Measurements from ENCODE around the gene GOLGA6C.
"Not testable (repeated sequence)": the region's sequence is repeated elsewhere in the genome, so short reads cannot be mapped to it uniquely, and the experiment has no call there.

Gene GOLGA6C

GRCh38 chr15:75233504-75234190 lies 24.5 kb upstream of the GOLGA6C start:
- Histone ChIP-seq H3K27me3 (ENCODE audit: control insufficient read depth, insufficient read depth, low read length) (no peaks in the 10 kb centered on the region), H3K36me3 (ENCODE audit: control insufficient read depth, insufficient read depth, low read length) (no peaks in the 10 kb centered on the region), H3K27ac (ENCODE audit: low read length) (no peak overlapping the region), H3K4me3 (ENCODE audit: low read length) (no peak overlapping the region), H3K4me1 (ENCODE audit: control insufficient read depth, insufficient read depth, low read length) (no peaks in the 10 kb centered on the region; the same call in 1 of the 2 replicates), H3K9me3 (ENCODE audit: control insufficient read depth, insufficient read depth, low read length) (no peaks in the 10 kb centered on the region)
- WGBS (ENCODE audit: insufficient coverage, insufficient read length) = no CpG with 5 or more reads among the region's 14 CpGs
- no peak for DNase-seq (ENCODE audit: low read depth, low spot score)

DNA sequence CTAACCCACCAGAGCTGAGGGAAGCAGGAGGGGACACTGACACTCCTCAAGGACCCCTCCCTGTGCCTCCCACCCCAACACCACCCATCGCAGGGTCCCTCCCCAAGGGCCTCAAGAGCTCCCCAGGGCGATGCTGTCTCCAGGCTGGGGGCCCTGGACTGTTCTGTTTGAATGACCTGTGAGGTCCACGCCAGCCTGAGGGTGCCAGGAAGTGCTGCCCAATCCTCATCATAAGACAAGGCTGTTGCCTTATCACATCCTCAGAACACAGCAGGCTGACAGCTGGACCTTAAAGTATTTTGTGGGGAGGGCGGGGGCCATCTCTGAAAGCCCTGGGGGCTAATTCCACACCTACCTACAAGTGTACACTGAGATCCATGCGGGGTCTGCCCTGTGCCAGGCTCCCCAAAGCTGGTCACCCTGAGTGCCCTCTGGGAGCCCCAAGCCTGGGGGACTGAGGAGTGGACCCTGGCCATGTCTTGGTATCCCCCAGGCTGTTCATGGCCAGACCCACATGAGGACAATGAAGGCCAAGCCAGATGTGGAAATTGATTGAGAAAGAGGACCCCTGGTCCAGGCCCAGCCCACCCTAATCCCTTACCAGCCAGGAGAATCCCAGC lies 23.8 kb upstream of the GOLGA6C start:
- Histone ChIP-seq H3K4me3 (ENCODE audit: low read length) (no peak overlapping the region), H3K36me3 (ENCODE audit: control insufficient read depth, insufficient read depth, low read length) (no peaks in the 10 kb centered on the region), H3K9me3 (ENCODE audit: control insufficient read depth, insufficient read depth, low read length) (no peaks in the 10 kb centered on the region), H3K4me1 (ENCODE audit: control insufficient read depth, insufficient read depth, low read length) (no peaks in the 10 kb centered on the region; the same call in 1 of the 2 replicates), H3K27ac (ENCODE audit: low read length) (no peak overlapping the region), H3K27me3 (ENCODE audit: control insufficient read depth, insufficient read depth, low read length) (no peaks in the 10 kb centered on the region)
- WGBS (ENCODE audit: insufficient coverage, insufficient read length) = no CpG with 5 or more reads among the region's 5 CpGs
- no peak for DNase-seq (ENCODE audit: low read depth, low spot score)

DNA sequence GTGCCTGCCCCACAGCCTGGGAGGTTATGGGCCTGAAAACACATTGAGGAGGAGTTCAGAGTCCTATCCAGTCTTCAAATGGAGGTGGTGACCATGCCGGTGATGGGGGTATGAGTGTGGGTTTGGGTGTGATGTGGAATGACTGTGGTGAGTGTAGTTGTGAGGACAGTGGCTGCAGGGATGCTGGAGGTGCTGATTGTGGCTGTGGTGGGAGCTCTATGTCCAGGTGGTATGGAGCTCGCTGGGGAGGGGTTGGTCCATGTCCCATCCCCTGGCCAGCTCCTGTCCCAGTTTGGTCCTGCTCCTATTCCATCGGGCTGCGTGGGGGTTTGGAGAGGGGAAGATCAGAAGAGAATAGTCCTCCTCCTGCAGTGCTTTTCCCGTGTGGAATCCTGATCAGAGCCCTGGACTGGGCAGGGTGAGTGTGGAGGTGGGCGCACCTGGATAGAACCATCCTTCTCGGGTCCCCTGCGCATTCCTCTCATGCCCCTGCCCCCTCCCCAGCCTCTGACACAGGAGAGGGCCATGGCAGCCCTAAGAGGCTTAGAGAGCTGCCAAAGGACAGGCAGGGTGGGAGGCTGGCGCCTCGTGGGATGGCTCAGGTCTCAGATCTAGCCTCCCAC lies 23.0 kb upstream of the GOLGA6C start:
- no peaks in the 10 kb centered on the region for H3K36me3 ChIP-seq (ENCODE audit: control insufficient read depth, insufficient read depth, low read length)
- no peaks in the 10 kb centered on the region for H3K27me3 ChIP-seq (ENCODE audit: control insufficient read depth, insufficient read depth, low read length)
- H3K4me1 ChIP-seq (ENCODE audit: control insufficient read depth, insufficient read depth, low read length) = no peaks in the 10 kb centered on the region; the same call in 1 of the 2 replicates
- no peak for DNase-seq (ENCODE audit: low read depth, low spot score)
- no peak overlapping the region for H3K4me3 ChIP-seq (ENCODE audit: low read length)
- WGBS (ENCODE audit: insufficient coverage, insufficient read length) = no CpG with 5 or more reads among the region's 10 CpGs
- no peaks in the 10 kb centered on the region for H3K9me3 ChIP-seq (ENCODE audit: control insufficient read depth, insufficient read depth, low read length)
- no peak overlapping the region for H3K27ac ChIP-seq (ENCODE audit: low read length)

- DNase-seq (ENCODE audit: low read depth, low spot score) = no peak
- H3K4me3 ChIP-seq (ENCODE audit: low read length) = no peak overlapping the region
- H3K27me3 ChIP-seq (ENCODE audit: control insufficient read depth, insufficient read depth, low read length) = no peaks in the 10 kb centered on the region
- no peaks in the 10 kb centered on the region for H3K36me3 ChIP-seq (ENCODE audit: control insufficient read depth, insufficient read depth, low read length)
- no peak overlapping the region for H3K27ac ChIP-seq (ENCODE audit: low read length)
- H3K9me3 ChIP-seq (ENCODE audit: control insufficient read depth, insufficient read depth, low read length) = no peaks in the 10 kb centered on the region
- no peaks in the 10 kb centered on the region; the same call in 1 of the 2 replicates for H3K4me1 ChIP-seq (ENCODE audit: control insufficient read depth, insufficient read depth, low read length)
- WGBS (ENCODE audit: insufficient coverage, insufficient read length) = no CpG with 5 or more reads among the region's 11 CpGs
Measured at GRCh38 chr15:75235760-75236729, 22.1 kb upstream of the GOLGA6C start.

DNA sequence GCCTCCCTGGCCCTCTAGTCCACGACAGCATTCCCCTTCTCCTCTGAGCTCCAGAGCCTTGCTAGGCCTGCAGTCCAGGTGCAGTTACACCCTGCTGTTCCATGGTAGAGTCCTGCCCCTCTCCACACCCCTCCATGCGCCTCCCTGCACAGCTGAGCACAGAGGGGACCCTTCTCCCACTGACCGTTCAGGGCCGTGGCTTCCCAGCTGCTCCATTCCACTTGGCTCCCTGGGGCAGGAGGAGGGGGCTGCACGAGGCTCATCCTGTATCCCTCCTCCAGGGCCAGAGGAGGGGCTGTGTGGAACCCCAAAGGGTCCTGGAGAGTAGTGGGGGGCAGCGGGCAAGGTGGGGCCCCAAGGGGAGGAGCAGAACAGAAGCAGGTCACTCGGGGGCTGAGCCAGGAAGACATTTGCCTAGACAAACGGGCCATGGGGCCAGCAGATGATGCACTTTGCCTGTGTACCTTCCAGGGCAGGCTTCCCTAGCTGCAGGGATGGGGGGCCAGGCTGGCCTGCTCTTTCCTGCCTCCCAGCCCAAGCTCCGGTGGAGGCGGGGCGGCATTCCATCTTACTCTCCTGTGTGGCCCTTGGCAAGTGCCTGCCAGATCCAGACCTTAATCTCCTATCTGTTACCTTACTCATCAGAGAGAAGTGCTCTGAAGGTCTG lies 20.7 kb upstream of the GOLGA6C start:
- H3K27me3 ChIP-seq (ENCODE audit: control insufficient read depth, insufficient read depth, low read length) = no peaks in the 10 kb centered on the region
- DNase-seq (ENCODE audit: low read depth, low spot score) = no peak

DNA sequence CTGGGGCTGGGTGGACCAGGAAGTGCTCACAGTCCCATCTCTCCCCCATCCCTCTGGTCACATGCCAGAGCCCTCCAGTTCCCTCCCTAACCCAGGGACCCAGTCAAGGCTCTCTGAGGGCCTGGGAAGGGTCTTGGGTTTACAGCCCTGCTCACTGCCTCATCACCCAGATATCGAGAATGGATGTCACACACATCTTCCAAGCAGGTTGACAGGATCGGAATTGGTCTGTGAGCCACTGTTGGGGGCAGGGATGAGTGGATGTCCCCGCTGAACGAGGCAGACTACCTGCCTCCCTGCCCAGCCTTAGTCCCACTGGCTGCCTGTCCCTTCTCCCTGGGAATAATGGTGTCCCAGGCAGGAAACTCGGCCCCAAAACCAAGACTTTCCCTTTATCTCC lies 20.0 kb upstream of the GOLGA6C start:
- Histone ChIP-seq H3K27ac (ENCODE audit: low read length) (no peak overlapping the region), H3K27me3 (ENCODE audit: control insufficient read depth, insufficient read depth, low read length) (no peaks in the 10 kb centered on the region), H3K36me3 (ENCODE audit: control insufficient read depth, insufficient read depth, low read length) (no peaks in the 10 kb centered on the region), H3K4me1 (ENCODE audit: control insufficient read depth, insufficient read depth, low read length) (no peaks in the 10 kb centered on the region; the same call in 1 of the 2 replicates), H3K9me3 (ENCODE audit: control insufficient read depth, insufficient read depth, low read length) (no peaks in the 10 kb centered on the region), H3K4me3 (ENCODE audit: low read length) (no peak overlapping the region)
- no CpG with 5 or more reads among the region's 5 CpGs for WGBS (ENCODE audit: insufficient coverage, insufficient read length)
- no peak for DNase-seq (ENCODE audit: low read depth, low spot score)

More for the DNA sequence above, 20.7 kb upstream of the GOLGA6C start:
- Histone ChIP-seq H3K9me3 (ENCODE audit: control insufficient read depth, insufficient read depth, low read length) (no peaks in the 10 kb centered on the region), H3K4me1 (ENCODE audit: control insufficient read depth, insufficient read depth, low read length) (no peaks in the 10 kb centered on the region; the same call in 1 of the 2 replicates), H3K4me3 (ENCODE audit: low read length) (no peak overlapping the region), H3K27ac (ENCODE audit: low read length) (no peak overlapping the region), H3K36me3 (ENCODE audit: control insufficient read depth, insufficient read depth, low read length) (no peaks in the 10 kb centered on the region)
- WGBS (ENCODE audit: insufficient coverage, insufficient read length) = no CpG with 5 or more reads among the region's 11 CpGs

- WGBS (ENCODE audit: insufficient coverage, insufficient read length) = no CpG with 5 or more reads among the region's 1 CpG
- not testable (repeated sequence) for H3K27ac ChIP-seq (ENCODE audit: low read length); H3K4me3 ChIP-seq (ENCODE audit: low read length); H3K27me3 ChIP-seq (ENCODE audit: control insufficient read depth, insufficient read depth, low read length); DNase-seq (ENCODE audit: low read depth, low spot score); H3K4me1 ChIP-seq (ENCODE audit: control insufficient read depth, insufficient read depth, low read length); H3K9me3 ChIP-seq (ENCODE audit: control insufficient read depth, insufficient read depth, low read length); H3K36me3 ChIP-seq (ENCODE audit: control insufficient read depth, insufficient read depth, low read length)
Measured at GRCh38 chr15:75245741-75246140, 12.4 kb upstream of the GOLGA6C start.

DNA sequence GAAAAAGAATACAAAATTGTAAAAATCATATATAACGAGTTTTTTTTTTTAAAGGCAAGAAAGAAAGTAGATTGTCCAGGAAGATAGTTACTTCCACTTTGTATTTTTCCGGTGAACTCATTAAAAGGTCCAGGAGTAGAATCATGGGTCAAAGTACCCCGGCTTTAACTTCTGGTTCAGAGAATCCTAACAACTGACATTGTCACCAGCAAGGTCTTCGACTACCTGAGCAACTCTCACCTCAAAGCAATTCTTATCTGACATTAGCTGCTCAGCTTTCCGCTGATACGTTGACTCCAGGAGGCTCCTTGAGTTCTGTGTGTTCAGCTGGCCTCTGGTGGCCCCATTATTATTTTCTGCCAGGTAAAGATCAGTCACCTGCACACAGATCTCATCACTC lies 9.1 kb upstream of the GOLGA6C start:
- H3K27ac ChIP-seq (ENCODE audit: low read length); H3K4me1 ChIP-seq (ENCODE audit: control insufficient read depth, insufficient read depth, low read length); DNase-seq (ENCODE audit: low read depth, low spot score); H3K4me3 ChIP-seq (ENCODE audit: low read length); H3K27me3 ChIP-seq (ENCODE audit: control insufficient read depth, insufficient read depth, low read length); H3K9me3 ChIP-seq (ENCODE audit: control insufficient read depth, insufficient read depth, low read length); H3K36me3 ChIP-seq (ENCODE audit: control insufficient read depth, insufficient read depth, low read length): not testable (repeated sequence)
- WGBS (ENCODE audit: insufficient coverage, insufficient read length) = no CpG with 5 or more reads among the region's 6 CpGs

DNA sequence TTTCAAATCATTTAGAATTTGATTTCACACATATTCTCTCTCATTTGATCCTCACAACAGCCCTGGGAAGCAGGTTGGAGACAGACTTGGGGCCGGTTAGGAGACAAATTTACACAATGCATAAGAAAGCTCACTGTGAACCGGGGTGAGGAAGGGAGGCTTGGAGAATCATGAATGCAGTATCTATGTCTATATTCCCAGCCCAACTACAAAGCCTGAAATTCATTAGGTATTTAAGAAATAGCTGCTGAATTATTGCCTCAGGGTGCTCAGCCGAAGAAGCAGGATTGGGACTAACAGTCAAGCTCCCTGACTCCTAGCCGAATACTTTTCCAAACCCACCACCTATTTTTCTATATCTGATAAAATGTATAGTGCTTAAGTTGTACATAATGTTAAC lies 8.4 kb upstream of the GOLGA6C start:
- H3K4me3 ChIP-seq (ENCODE audit: low read length) = no peak overlapping the region
- WGBS (ENCODE audit: insufficient coverage, insufficient read length) = no CpG with 5 or more reads among the region's 4 CpGs
- H3K4me1 ChIP-seq (ENCODE audit: control insufficient read depth, insufficient read depth, low read length) = peaks cover 1% of the 10 kb centered on the region
- no peaks in the 10 kb centered on the region for H3K27me3 ChIP-seq (ENCODE audit: control insufficient read depth, insufficient read depth, low read length)
- H3K27ac ChIP-seq (ENCODE audit: low read length) = no peak overlapping the region
- no peaks in the 10 kb centered on the region for H3K36me3 ChIP-seq (ENCODE audit: control insufficient read depth, insufficient read depth, low read length)
- no peak for DNase-seq (ENCODE audit: low read depth, low spot score)
- H3K9me3 ChIP-seq (ENCODE audit: control insufficient read depth, insufficient read depth, low read length) = no peaks in the 10 kb centered on the region; the same call in 1 of the 2 replicates
